Jurkat, Clone E6-1 (cell line): ENCODE data around the gene GLOD5.

ENCODE experiments used
- DNase-seq: peaks from one replicate; pipeline ENCODE4 v3.0.0-alpha.2; 2011; ENCODE audit warnings: low read depth, low spot score
- H3K4me3 ChIP-seq: 2 replicates; pipeline ENCODE4 v1.5.1; 2011; ENCODE audit warnings: mild to moderate bottlenecking, low read length, control low read depth, moderate library complexity

Gene GLOD5

GRCh38 chrX:48789366-48790220 lies 28.0 kb downstream of the GLOD5 start:
- DNase-seq: peak; percentile 1
- no peak overlapping the region for H3K4me3 ChIP-seq

- no peak for DNase-seq
- H3K4me3 ChIP-seq: no peak overlapping the region
Measured at GRCh38 chrX:48790477-48790876, 28.9 kb downstream of the GLOD5 start.

- H3K4me3 ChIP-seq: no peak overlapping the region
- DNase-seq: no peak
Measured at GRCh38 chrX:48791063-48791820, 29.7 kb downstream of the GLOD5 start.

GRCh38 chrX:48792219-48792618 lies 30.7 kb downstream of the GLOD5 start:
- H3K4me3 ChIP-seq: no peak overlapping the region
- no peak for DNase-seq

GRCh38 chrX:48793935-48794334 lies 32.4 kb downstream of the GLOD5 start:
- H3K4me3 ChIP-seq: no peak overlapping the region
- DNase-seq: no peak

- H3K4me3 ChIP-seq: no peak overlapping the region
- no peak for DNase-seq
Measured at GRCh38 chrX:48794340-48794910, 32.9 kb downstream of the GLOD5 start.

GRCh38 chrX:48794911-48795515 lies 33.5 kb downstream of the GLOD5 start:
- H3K4me3 ChIP-seq: no peak overlapping the region
- no peak for DNase-seq

GRCh38 chrX:48798318-48798717 lies 36.8 kb downstream of the GLOD5 start:
- no peak overlapping the region for H3K4me3 ChIP-seq
- no peak for DNase-seq

GRCh38 chrX:48800574-48801279 lies 39.2 kb downstream of the GLOD5 start:
- no peak for DNase-seq
- peak overlapping the region; percentile 82 for H3K4me3 ChIP-seq

GRCh38 chrX:48801280-48802088 lies 39.9 kb downstream of the GLOD5 start, which contains the start of gene HDAC6:
TSS of gene HDAC6 (plus strand) at chrX:48802067. CDS start at chrX:48802693, 626 bp downstream.
- peak within 1 kb of the TSS; percentile 82 for H3K4me3 ChIP-seq
- peak; percentile 97 for DNase-seq

GRCh38 chrX:48802089-48802904 lies 40.8 kb downstream of the GLOD5 start:
- DNase-seq: peak; percentile 44
- peak overlapping the region; percentile 75 for H3K4me3 ChIP-seq

GRCh38 chrX:48802905-48803200 lies 41.3 kb downstream of the GLOD5 start:
- H3K4me3 ChIP-seq: peak overlapping the region; percentile 75
- DNase-seq: no peak

- no peak overlapping the region for H3K4me3 ChIP-seq
- no peak for DNase-seq
Measured at GRCh38 chrX:48806081-48806480, 44.5 kb downstream of the GLOD5 start.

- no peak for DNase-seq
- H3K4me3 ChIP-seq: no peak overlapping the region
Measured at GRCh38 chrX:48813644-48814043, 52.1 kb downstream of the GLOD5 start.

- no peak overlapping the region for H3K4me3 ChIP-seq
Measured at GRCh38 chrX:48814722-48815121, 53.2 kb downstream of the GLOD5 start.

GRCh38 chrX:48815266-48815665 lies 53.7 kb downstream of the GLOD5 start:
- H3K4me3 ChIP-seq: no peak overlapping the region
- DNase-seq: no peak

More at GRCh38 chrX:48814722-48815121, 53.2 kb downstream of the GLOD5 start:
- no peak for DNase-seq

- DNase-seq: no peak
- H3K4me3 ChIP-seq: no peak overlapping the region
Measured at GRCh38 chrX:48816014-48816810, 54.7 kb downstream of the GLOD5 start.
